Inferior parietal cortex (tissue), 1 donor: ENCODE results near the gene ITPR1.

Source experiments
- DNase-seq: peaks from one replicate; pipeline ENCODE4 v3.0.0-alpha.2; 2016; ENCODE audit errors: extremely low spot score

Gene ITPR1

DNA sequence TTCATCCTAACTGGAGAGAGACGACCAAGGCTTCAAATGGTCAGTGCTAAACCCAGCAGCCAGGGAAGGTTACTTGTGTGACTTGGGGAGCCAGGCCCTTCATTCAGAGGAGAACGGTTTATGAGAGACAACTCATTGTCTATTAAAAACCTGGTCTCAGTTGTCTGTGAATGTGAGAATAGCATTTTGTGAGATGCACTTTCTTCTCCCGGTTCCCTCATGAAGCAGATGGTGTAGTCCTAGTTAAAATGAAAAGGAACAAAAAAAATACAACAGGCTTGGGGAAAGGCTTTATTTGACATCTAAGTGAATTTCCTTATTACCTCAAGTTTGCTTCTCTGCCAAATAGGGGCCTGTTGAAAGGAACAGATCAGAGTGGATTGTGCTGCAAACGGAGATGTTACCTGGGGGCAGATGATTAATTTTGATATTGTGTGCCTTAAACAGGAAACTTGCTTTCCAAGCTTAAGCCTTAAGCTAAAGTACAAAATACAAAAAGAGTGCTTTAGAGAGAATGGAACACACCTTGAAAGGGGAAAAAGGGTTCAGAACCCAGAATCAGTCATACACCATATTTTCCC is 283.3 kb downstream of the ITPR1 start:
- DNase-seq, result peak; percentile 34

DNA sequence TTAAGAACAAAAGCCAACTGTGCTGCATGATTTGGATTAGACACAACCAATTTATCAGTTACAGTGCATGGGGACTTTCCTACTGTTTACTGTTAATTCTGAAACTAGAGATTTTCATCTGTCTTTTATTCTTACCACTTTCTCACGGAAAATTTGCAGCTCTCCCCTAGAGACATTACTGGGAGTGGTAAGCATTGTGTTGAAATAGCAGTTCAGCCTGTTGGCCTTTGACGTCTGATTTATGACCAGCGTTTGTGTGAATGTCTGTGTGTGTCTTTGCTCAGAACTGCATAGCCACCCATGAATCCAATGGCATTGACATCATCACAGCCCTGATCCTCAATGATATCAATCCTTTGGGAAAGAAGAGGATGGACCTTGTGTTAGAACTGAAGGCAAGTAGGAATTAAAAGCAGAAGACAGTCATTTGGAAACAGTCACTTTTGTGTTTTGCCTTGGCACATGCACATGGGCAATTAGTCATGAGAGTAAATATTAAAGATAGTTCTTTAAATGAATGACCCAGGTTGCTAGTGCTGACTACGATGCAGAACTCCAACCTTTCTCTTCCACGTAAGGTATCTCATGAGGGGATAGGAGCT is 283.9 kb downstream of the ITPR1 start:
- no peak for DNase-seq

- DNase-seq, result no peak
Observed at GRCh38 chr3:4778119-4778518, 285.0 kb downstream of the ITPR1 start.

DNA sequence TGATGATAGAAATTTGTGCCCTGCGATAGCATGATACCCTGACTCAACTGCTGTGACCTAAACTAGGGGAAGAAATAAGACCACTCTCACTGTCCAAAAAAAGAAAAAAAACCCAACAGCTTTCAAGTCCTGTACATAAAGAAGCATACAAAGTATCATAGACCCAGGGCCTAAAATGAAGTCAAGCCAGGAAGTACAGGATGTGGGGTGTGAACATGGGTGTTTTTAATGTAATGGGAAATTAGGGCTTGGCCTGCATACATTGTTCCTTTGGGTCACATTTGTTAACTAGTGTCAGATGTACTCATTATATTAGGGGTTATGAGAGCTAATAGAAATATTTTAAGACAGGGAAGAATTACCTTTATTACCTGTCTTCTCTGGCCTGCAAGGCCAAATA is 285.6 kb downstream of the ITPR1 start:
- no peak for DNase-seq

GRCh38 chr3:4780545-4780957 is 287.4 kb downstream of the ITPR1 start:
- DNase-seq, result no peak

- DNase-seq, result no peak
Observed at GRCh38 chr3:4782095-4782494, 288.9 kb downstream of the ITPR1 start.

DNA sequence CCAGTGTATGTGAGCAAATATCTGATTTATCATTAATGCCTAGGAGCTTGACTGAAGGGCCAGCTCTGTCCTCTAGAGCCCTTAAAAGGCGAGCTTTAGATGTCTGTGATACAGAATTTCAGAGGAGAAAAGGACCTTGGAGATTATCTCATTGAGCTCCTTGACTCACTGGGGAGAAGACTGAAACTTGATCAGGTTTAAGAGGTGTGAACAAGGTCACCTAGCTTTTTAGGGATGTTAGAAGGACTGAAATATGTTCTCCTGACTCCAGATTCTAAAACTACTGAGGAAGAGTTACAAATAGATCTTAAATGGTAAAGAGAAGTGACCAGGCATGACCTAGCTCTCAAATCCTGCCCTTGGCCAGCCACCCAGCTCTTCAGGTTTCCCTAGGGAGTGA is 292.4 kb downstream of the ITPR1 start:
- DNase-seq, result no peak

DNA sequence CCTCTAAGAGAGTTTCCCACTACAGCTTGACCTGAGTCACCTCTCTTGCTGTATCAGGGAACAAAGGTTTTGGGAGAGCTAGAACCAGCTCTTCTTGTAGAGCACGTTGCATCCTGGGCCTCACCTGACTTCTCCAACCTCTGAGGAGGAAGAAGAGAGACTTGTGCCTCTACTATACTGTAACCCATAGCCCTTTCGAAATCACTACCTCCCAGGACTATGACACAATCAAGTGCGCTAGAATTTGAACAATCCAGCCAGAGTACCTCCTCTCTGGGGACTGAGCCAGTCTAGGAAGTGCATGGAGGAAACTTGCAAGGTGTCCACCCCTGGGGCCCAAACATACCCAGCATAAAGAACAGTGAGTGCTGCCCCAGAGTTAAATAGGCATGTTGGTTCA is 293.3 kb downstream of the ITPR1 start:
- DNase-seq, result no peak

- DNase-seq, result no peak
Observed at GRCh38 chr3:4791358-4791757, 298.2 kb downstream of the ITPR1 start.

- DNase-seq, result no peak
Observed at GRCh38 chr3:4793311-4793710, 300.2 kb downstream of the ITPR1 start.

DNA sequence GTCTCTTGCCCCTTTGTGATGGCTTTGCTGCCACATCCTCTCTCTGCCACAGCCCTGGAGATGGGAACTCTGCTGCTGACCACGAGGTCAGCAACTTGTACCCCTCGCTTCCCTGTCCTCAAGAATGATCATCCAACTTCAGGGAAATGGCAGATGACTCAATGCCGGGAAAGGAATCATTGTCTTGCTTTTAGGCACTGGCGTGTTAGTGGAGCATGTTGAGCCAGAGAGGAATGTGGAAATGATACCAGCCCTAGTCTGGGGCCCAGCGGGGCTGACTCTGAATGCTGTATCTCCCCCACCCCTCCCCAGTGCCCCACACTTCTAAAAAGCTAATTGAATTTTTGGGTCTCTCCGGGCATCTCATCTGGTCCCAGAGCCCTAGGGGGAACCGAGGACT is 301.2 kb downstream of the ITPR1 start:
- no peak for DNase-seq

- DNase-seq, result no peak
Observed at GRCh38 chr3:4794798-4795197, 301.6 kb downstream of the ITPR1 start.

DNA sequence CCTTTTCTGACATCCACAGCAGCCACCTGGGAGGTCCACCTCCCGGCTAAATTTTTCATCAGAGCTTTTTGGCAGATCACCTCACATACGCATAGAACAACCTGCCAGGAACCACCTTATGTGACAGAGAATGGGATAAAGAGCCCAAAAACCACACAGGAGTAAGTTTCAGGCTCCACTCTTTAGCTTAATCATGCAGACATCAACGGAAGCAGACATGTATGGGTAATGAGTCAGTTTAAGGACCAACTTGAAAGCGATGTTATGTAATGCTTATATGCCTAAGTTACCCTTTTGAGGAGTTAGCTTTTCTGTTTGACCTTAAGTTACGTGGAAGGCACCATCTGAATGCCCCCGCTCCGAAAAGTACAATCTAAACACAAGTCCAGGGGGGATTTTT is 302.8 kb downstream of the ITPR1 start:
- no peak for DNase-seq

DNA sequence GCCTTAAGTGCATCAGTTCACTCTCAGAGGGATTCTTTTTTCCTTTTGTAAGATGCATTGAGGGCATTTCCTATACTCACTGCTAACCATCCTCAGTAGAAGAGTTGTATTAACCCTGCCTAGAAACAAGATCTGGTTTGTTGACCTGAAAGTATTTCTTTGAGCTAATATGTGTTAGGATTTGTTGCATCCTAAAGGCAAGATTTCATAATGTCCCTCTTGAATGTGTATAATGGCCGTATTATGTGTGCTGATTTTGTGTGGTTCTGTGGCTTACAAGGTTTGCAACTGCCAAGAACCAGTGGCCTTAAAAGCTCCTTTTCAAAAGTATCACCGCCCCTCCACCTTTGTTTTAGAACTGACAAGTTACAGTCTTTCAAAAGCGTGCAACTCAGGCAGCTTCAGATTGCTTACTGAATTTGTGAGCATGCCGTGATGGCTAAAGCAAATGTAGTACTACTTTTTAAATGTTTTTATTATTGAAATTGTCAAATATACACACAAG is 304.1 kb downstream of the ITPR1 start:
- no peak for DNase-seq

GRCh38 chr3:4799266-4800256 is 306.4 kb downstream of the ITPR1 start:
- peak; percentile 73 for DNase-seq

GRCh38 chr3:4800595-4800994 is 307.4 kb downstream of the ITPR1 start:
- DNase-seq, result no peak

- DNase-seq, result no peak
Observed at GRCh38 chr3:4801892-4802291, 308.7 kb downstream of the ITPR1 start.

- no peak for DNase-seq
Observed at GRCh38 chr3:4802903-4803302, 309.8 kb downstream of the ITPR1 start.

DNA sequence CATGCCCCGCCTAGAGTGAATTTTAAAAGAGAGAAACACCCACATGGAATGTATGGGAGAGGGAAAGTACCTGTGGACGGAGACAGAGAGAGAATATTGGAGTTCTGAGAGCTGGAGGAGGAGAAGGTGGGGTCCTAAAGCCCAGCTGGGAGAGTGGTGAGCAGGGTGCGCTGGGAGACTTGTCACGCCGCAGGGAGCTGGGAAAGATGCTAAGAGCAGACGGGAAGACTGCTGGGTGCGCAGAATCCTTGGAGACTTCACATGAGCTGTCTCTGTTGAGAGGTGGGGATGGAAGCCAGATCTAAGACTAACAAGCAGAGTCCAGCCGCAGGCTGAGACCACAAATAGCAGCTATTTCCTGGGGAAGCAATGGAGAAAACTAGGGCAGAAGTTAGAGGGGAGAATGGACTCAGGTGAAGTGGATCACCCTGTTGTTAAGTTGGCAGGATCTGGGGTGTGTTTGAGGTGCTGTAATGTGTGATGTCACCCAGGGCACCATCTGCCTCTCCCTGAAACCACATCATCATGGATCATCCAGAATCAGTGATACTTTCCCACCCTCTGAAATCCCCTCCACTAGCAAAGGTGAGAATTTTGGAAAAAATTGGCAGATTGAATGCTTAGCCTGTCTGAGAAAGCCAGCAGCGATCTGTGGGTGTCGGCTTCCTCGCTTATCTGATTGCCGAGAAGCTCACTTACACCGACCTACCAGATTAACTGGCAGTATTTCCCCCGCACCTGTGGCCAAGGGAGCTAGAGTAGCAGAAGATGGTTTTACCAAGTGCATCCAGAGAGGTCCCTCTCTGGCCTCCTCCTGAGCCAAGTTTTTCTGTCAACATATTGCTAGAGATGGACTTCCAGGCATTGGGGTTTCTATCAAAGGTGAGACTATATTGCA is 311.3 kb downstream of the ITPR1 start:
- no peak for DNase-seq

- DNase-seq, result no peak
Observed at GRCh38 chr3:4805662-4806061, 312.5 kb downstream of the ITPR1 start.

DNA sequence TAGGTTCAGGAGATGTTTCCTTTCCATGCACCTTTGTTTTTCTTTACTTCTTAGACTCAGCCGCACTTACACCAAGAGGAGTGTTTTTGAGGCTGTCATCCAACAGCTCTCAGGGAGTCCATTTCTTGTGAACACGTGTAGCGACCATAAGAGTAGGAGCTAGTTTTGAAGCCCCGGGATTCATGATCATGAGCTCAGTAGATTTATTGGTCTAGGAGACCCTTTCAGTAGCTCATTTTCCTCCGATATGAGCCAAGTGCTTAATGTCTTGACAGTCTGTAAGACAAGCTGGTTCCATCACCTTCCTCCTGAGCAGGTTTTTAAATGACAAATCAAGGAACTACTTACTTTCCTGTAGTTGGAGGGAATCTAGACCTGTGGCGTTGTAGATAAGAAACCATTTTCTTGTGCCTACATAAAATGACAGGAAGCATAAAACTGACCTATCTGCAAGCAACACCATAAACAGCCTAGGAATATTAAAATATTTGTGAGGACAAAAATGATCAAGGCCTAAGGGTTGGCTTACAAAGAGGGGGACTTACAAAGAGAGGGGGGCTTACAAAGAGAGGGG is 313.5 kb downstream of the ITPR1 start:
- no peak for DNase-seq
